Stimulated activated CD8-positive, alpha-beta memory T cell treated with anti-CD3 and anti-CD28 coated beads, Interleukin-2, amount 100 ng/mL, for 1 hour (primary cell): ENCODE results near the gene MAS1.

Experiments
- DNase-seq, 2 donors: peaks; one replicate each; pipeline ENCODE4 v3.0.0-alpha.2; 2020; ENCODE audit warnings: low read depth in 2 of 2

The MAS1 gene

GRCh38 chr6:159880412-159880975 is 10.3 kb upstream of the MAS1 start:
- no peak for DNase-seq

GRCh38 chr6:159884720-159885119 is 6.1 kb upstream of the MAS1 start:
- no peak for DNase-seq

GRCh38 chr6:159886270-159886669 is 4.5 kb upstream of the MAS1 start:
- DNase-seq, result no peak

GRCh38 chr6:159887146-159887545 is 3.6 kb upstream of the MAS1 start:
- no peak for DNase-seq

GRCh38 chr6:159887761-159888160 is 3.0 kb upstream of the MAS1 start:
- no peak for DNase-seq

GRCh38 chr6:159890201-159890600 is 587 bp upstream of the MAS1 start:
- DNase-seq, result no peak

- DNase-seq, result no peak
These were observed 1.3 kb downstream of the MAS1 start for GRCh38 chr6:159892053-159892452.

GRCh38 chr6:159893064-159893463 is 2.3 kb downstream of the MAS1 start:
- no peak for DNase-seq

GRCh38 chr6:159894991-159895390 is 4.2 kb downstream of the MAS1 start:
- no peak for DNase-seq

- no peak for DNase-seq
These were observed 6.8 kb downstream of the MAS1 start for GRCh38 chr6:159897603-159898002.

- no peak for DNase-seq
These were observed 7.7 kb downstream of the MAS1 start for GRCh38 chr6:159898519-159898918.

GRCh38 chr6:159899994-159900745 is 9.4 kb downstream of the MAS1 start:
- DNase-seq, result no peak

- DNase-seq, result no peak
These were observed 11.8 kb downstream of the MAS1 start for GRCh38 chr6:159902620-159903019.

GRCh38 chr6:159904497-159904911 is 13.7 kb downstream of the MAS1 start:
- no peak for DNase-seq

GRCh38 chr6:159906400-159906799 is 15.6 kb downstream of the MAS1 start:
- DNase-seq, result no peak

GRCh38 chr6:159908535-159908934 is 17.7 kb downstream of the MAS1 start:
- no peak for DNase-seq

GRCh38 chr6:159908979-159909378 is 18.2 kb downstream of the MAS1 start:
- no peak for DNase-seq

GRCh38 chr6:159910342-159910741 is 19.6 kb downstream of the MAS1 start:
- DNase-seq, result no peak

- no peak for DNase-seq
These were observed 22.6 kb downstream of the MAS1 start for GRCh38 chr6:159913375-159913774.

- DNase-seq, result no peak
These were observed 23.2 kb downstream of the MAS1 start for GRCh38 chr6:159913862-159914564.

- DNase-seq, result no peak
These were observed 23.8 kb downstream of the MAS1 start for GRCh38 chr6:159914565-159914923.

- DNase-seq, result no peak
These were observed 24.6 kb downstream of the MAS1 start for GRCh38 chr6:159915397-159915796.

- DNase-seq, result no peak
These were observed 25.4 kb downstream of the MAS1 start for GRCh38 chr6:159916237-159916636.
